ENCODE measurements around the gene RTN4RL2.

Gene RTN4RL2

GRCh38 chr11:57481915-57482781 is 21.8 kb downstream of the RTN4RL2 start:
- no peak for FAIRE-seq

GRCh38 chr11:57482782-57483561 is 22.6 kb downstream of the RTN4RL2 start:
- no peak for FAIRE-seq

DNA sequence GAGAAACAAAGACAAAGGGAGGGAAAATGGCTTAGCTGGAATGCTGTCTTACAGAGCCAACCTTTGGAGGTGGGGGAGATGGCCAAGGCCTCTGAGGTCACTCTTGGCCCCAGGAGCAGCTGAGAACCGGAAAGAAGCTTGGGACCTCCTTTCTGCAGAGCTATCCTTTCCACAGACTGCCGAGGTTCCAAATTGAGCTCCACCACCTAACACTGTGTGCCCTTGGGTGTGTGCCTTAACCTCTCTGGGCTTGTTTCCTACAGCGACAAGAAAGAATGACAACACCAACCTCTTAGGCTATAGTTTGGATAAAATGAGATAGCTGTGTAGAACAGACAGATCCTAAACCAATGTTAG is 23.2 kb downstream of the RTN4RL2 start:
- FAIRE-seq = no peak

- no peak for FAIRE-seq
Measured at GRCh38 chr11:57484141-57484710, 23.9 kb downstream of the RTN4RL2 start.

DNA sequence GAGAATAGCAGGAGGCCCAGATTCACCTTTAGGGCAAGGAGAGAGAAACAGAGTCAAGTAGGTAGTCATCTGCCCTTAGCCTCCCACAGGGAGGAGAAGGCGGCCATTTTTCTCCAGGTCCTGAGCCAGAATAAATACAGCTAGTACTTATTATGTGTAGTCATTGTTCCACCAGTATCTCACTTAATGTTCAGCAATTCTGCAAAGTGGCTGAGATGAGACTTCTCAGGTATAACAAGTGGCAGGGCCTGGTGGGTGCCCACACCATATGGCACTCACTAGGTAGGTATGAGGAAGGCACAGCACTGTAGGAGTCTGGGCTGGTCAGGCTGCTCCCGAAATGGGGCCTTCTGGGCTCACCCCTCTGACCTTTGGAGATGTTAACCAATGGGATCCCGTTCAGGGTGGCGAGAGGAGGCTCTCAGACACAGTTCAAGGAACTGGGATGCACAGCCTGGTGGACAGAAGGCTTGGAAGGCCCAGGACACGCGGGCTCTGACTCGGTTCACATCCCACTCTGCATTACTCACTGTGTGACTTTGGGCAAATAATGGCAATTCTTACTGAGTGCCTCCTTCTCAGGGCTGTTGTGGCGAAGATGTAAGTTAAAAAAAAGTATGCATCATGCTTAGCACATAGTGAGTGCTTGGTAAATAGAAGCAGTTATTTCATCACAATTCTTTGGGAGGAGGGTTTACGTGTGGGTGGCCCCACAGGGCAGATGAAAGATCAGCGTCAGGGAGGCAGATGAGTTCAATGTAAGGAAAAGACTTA is 25.1 kb downstream of the RTN4RL2 start:
- no peak for FAIRE-seq

- FAIRE-seq = no peak
Measured at GRCh38 chr11:57487021-57487778, 26.9 kb downstream of the RTN4RL2 start.

DNA sequence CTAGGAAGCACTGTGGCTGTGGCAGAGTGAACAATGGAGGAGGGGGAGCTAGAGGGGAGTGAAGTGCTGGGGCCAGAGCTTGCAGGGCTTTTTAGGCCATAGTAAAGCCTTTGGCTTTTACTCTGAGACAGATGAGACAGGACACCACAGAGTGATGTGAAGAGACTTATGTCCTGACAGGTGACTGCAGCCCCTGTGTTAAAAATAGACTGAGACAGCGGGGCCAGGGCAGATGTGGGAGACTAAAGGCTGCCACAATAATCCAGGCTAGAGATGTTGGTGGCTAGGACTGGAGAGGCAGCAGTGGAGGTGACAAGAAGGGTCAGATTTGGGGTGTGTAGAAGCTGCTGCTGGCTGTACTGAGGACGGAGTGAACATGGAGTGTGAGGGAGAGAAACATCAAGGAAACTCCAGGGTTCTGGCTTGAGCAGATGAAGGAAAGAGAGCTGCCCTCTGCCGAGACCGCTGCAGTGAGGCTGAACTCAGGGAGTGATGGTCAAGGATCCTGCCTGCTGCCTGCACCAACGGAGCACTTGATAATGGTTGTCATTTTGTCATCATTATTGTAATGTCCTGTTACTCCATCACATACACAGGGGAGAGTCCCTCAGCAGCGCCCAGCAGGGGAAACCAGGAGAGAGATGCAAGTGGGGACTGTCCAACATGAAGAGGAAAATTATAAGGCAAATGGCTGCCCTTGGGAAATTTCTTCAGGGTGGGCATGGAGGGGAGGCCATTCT is 27.8 kb downstream of the RTN4RL2 start:
- no peak for FAIRE-seq

- FAIRE-seq = no peak
Measured at GRCh38 chr11:57490456-57491248, 30.3 kb downstream of the RTN4RL2 start.

- FAIRE-seq = no peak
Measured at GRCh38 chr11:57491371-57492061, 31.2 kb downstream of the RTN4RL2 start.

DNA sequence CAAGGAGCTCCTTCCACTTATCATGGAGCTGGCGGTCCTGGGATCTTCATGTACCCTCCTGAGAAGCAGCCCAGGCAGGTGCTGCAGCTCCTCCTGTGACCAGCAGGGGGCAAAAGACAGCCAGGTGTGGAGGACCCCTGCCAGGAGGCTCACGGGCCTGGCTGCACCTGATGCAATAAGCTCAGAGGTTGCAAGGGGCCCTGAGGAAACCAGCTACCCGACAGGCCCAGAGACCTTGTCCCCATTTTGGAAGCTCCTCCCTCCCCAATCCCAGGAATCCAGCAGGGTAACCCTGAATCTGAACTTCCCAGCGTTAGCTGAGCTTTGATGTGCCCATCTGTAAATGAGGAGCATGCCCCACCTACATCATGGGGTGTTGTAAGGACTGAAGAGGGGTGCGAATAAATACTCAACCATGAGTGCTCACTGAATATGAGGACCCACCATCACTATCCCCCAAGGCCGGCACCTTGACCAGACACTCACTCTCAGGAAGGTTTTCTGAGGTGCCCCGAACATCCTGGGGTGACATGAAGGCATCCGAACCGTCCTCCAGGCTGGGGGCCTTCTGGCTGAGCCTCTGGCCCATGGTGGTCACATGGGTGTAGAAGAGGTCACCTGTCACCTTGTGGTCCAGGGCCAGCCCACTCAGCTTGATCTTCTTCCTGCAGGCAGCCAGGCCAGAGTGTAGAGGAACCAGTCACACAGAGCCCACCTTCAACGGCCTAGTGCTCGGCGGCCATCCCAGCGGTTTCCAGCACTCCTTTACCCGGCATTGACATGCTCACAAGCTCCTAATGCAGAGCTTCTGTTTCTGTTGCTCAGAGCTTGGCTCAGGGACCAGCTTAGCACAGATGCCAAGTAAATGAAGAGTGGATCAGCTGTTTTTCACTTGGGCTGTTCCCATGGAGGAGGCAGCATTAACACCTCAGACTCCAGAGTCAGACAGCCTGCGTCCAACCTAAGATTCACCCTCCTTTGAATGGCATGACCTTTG is 33.5 kb downstream of the RTN4RL2 start:
- no peak for FAIRE-seq

DNA sequence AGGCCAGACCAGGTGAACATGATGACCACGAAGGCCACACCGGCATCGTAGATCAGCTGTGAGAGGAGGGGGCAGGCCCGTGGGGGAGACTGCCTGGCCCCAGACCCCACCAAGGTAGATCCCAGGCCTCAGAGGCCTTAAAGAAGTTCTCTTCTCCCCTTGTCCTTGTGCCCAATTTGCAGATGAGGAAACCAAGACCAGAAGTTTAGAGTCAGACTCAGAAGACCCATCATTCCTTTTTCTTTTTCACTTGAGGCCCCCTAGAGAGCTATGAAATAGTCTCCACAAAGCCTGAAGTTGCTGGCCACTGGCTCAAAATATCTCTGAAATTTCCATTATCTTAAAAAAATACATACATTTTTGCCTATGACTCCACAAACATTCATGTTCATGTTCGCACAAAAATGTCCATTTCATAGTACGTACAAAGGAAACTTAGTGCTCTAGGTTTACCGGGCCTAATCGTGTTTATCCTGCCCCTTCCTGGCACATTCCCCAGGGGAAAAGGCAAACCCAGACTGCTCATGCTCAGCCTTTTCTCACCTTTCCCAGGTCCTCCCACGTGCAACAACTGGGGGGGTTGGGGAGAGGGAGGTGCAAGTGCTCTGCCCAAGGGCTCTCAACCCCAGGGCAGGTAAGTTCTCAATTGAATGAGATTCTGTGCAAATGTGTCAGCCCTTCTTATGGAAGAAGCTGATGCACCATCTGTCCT is 35.9 kb downstream of the RTN4RL2 start:
- no peak for FAIRE-seq

- no peak for FAIRE-seq
Measured at GRCh38 chr11:57497303-57498247, 37.2 kb downstream of the RTN4RL2 start.

DNA sequence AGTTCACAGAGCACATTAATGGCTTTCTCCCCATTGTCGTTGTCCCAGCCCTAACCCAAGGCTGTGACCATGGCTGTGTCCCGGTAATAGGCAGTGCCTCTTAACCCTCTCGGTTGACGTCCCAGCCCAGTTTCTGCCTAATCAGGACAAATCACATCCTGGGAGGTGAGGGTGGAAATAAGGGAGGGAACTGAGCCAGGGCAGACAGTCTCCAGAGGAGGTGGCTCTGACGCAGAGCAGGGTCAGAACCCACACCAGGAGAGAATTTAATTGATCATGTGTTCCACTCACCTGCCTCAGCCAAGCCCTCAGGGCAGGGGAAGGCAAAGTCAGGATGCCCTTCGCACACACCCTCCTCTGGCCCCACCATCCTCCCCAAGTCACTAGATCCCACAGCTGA is 38.2 kb downstream of the RTN4RL2 start:
- FAIRE-seq = no peak

DNA sequence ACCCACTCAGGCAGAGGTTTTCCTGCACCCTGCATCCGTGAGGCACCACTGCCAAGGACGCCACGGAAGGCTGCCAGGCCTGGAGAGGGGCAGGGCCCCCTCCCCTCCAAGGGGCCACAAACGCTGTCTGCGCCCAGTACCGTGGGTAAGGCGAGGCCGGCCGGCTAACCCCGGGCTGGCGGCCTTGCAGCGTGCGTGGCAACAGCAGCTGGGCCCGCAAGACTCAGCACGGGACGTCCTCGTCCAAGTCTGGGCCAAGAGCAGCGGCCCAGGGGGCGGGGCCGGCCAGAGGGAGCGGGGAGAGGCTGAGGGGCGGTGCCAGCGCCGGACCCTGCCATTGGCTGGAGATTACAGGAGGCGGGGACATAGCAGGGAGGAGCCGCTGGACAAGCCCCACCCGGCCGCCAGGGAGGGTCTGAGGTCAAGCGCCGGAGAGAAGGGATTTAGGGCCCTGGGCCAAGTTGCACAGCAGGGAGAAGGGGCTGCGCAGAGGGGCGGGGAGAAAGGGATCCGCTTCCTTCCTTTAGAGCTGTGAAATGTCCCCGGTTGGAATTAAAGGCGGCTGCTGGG is 39.2 kb downstream of the RTN4RL2 start:
- FAIRE-seq = no peak

DNA sequence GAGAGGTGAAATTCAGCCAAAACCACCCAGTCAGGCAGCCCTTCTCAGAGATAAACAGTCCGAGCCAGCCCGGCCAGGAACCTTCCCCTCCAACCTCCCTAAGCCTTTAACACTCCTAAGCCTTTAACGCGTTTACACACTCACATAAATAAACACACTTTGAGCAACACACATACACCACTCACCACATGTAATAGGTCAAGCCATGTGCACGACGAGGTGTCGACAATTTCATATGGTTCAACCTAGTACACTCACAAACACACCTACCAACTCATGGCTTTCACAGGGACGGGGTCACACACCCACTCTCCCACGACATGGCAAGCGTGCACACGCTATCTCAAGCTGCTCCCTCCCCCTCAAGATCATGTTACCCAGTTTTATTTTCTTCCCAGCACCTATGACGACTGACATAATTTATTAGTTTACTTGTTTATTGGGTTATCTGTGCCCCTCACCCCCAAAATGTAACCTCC is 39.7 kb downstream of the RTN4RL2 start:
- FAIRE-seq = no peak

GRCh38 chr11:57500515-57500914 is 40.2 kb downstream of the RTN4RL2 start:
- FAIRE-seq = no peak
